ENCODE data around the gene EPHB2.

GRCh38 chr1:22870201-22870871 lies 159.7 kb downstream of the EPHB2 start:
- TF ChIP-seq SREBF2 (IDR thresholded peaks at IDR 0.05) (no peak), POLR2A (IDR thresholded peaks at IDR 0.05; ENCODE audit: low read length) (no peak), GATA3 (IDR thresholded peaks at IDR 0.05; ENCODE audit: borderline replicate concordance) (no peak), CEBPB (IDR thresholded peaks at IDR 0.05) (no peak), RAD21 (conservative IDR thresholded peaks at IDR 0.05 in 1 of 2, IDR thresholded peaks at IDR 0.05 in 1 of 2) (no peak), EP300 (IDR thresholded peaks at IDR 0.05) (no peak), PHF8 (IDR thresholded peaks at IDR 0.05; ENCODE audit: borderline replicate concordance, low read depth) (no peak), CBX2 (IDR thresholded peaks at IDR 0.05; ENCODE audit: borderline replicate concordance, low read depth) (no peak)
- TF ChIP-seq, protein P1, sequence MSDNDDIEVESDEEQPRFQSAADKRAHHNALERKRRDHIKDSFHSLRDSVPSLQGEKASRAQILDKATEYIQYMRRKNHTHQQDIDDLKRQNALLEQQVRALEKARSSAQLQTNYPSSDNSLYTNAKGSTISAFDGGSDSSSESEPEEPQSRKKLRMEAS (IDR thresholded peaks at IDR 0.05): no peak
